Astrocyte (in vitro differentiated cells and primary cell): Measurements from ENCODE around the gene PTAFR.

Source experiments
- EZH2 ChIP-seq: IDR thresholded peaks from 2 replicates; pipeline ENCODE4 v1.6.1; 2012; ENCODE audit warnings: mild to moderate bottlenecking, low read length, inconsistent platforms; ENCODE audit not compliant: insufficient read depth
- TF ChIP-seq, protein P1 (sequence below): IDR thresholded peaks from 2 replicates; pipeline ENCODE4 v1.5.1; 2011; ENCODE audit warnings: low read depth, mild to moderate bottlenecking, inconsistent platforms, low read length, moderate library complexity; ENCODE audit not compliant: insufficient read depth

DNA sequence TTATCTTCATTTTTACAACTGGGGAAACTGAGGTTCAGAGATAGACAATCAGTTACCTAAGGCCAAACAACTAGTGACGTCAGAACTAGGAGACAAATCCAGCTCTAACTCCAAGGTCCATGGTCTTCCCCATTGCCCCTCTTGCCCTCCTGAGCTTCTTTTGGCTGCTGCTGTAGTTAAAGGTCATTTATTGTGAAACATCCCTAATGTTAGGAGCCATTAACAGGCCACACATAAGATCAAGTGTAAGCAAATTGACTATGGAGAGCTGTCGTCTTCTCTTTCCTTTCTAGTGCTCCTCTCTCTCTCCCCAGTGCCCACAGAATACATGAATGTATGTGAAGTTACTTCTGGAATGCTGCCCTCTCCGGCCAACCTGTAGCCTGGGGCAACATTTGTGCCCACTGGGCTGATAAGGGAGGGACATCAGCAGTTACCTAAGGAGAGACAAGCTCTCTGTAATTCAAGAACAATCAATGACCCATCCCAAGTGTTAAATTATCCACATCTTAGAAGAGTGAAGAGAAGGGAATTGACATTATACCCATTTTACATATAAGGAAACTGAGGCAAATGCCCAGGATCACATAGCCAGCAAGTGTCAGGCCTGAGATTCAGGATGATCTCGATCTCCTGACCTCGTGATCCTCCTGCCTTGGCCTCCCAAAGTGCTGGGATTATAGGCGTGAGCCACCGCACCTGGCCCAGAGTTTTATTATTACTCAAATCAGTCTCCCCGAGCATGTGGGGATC, 40.1 kb downstream of the PTAFR start:
- TF ChIP-seq, protein P1, sequence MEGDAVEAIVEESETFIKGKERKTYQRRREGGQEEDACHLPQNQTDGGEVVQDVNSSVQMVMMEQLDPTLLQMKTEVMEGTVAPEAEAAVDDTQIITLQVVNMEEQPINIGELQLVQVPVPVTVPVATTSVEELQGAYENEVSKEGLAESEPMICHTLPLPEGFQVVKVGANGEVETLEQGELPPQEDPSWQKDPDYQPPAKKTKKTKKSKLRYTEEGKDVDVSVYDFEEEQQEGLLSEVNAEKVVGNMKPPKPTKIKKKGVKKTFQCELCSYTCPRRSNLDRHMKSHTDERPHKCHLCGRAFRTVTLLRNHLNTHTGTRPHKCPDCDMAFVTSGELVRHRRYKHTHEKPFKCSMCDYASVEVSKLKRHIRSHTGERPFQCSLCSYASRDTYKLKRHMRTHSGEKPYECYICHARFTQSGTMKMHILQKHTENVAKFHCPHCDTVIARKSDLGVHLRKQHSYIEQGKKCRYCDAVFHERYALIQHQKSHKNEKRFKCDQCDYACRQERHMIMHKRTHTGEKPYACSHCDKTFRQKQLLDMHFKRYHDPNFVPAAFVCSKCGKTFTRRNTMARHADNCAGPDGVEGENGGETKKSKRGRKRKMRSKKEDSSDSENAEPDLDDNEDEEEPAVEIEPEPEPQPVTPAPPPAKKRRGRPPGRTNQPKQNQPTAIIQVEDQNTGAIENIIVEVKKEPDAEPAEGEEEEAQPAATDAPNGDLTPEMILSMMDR = no peak
- no peak for TF ChIP-seq EZH2
